ENCODE results near the gene FRS3. TPM values are rescaled to one million over a fixed set of nuclear protein-coding genes. Genes with fewer than 3 reads are reported as not detected.

FRS3 gene
- total and polyA plus RNA-seq, 2 of the 13 experiments (the other 11 are each of a cell fraction or from before 2014, with no cell fraction given): 3.0 to 7.4 TPM

DNA sequence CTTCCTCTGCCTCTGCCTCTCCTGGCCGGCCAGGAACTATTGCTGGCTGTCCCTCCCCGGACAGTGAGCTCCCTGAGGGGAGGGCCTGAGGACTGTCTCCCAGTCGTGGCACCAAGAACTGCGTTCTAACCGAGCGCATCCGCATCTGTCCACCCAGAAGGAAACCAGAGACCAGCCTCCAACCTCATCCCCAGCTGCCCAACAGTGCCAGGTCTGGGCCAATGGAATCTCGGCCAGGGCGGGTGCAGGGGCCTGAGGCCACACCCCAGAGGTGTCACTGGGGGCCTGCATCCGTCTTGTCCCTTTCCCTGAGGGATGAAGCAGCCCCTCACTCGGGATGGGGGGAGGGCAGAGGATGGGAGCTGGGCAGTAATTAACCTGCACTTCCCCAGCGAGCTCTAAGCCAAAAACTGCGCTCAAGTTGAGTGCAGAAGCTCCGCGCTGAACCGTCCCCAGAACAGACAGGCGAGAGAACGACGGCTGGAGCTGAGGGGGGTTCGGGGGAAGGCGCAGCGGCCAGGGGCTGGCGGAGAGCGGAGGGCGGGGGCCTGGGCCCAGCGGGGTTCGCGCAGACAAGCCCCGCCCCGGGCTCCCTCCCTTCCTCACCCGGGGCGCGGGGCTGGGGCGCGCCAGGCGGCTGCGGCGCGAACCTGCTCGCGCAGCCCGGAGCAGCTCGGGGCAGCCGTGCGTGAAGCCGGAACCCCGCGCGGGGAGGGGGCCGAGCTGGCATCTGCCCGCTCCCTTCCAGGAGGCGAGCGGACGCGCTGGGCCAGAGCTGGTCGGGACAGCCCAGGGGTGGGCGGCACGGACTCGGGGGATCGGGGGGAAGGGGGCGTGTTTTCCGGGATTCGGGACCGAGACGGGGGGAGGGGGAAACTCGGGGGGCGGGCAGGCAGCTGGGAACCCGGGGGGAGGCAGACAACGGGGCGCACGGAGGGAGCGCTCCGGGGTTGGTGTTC is 45.7 kb downstream of the FRS3 start (continued):
- TF ChIP-seq, protein P1, sequence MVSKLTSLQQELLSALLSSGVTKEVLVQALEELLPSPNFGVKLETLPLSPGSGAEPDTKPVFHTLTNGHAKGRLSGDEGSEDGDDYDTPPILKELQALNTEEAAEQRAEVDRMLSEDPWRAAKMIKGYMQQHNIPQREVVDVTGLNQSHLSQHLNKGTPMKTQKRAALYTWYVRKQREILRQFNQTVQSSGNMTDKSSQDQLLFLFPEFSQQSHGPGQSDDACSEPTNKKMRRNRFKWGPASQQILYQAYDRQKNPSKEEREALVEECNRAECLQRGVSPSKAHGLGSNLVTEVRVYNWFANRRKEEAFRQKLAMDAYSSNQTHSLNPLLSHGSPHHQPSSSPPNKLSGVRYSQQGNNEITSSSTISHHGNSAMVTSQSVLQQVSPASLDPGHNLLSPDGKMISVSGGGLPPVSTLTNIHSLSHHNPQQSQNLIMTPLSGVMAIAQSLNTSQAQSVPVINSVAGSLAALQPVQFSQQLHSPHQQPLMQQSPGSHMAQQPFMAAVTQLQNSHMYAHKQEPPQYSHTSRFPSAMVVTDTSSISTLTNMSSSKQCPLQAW (CRISPR knock-in tag; IDR thresholded peaks at IDR 0.05): peak; percentile 48; the same call in 1 of the 2 replicates
- TF ChIP-seq HES4 (CRISPR knock-in tag; IDR thresholded peaks at IDR 0.05; ENCODE audit: borderline replicate concordance) (peak; percentile 50; the same call in 1 of the 2 replicates), GPN1 (CRISPR knock-in tag; IDR thresholded peaks at IDR 0.05; ENCODE audit: borderline replicate concordance) (0 out of 2 replicates have a peak, but pooled peaks have one; percentile 8), ZNF703 (CRISPR knock-in tag; IDR thresholded peaks at IDR 0.05; ENCODE audit: borderline replicate concordance) (no peak), TGIF2 (CRISPR knock-in tag; IDR thresholded peaks at IDR 0.05) (0 out of 2 replicates have a peak, but pooled peaks have one; percentile 20), RBM39 (IDR thresholded peaks at IDR 0.05; ENCODE audit: low read depth, low read length, poor library complexity, severe bottlenecking) (peak; percentile 84), YEATS4 (CRISPR knock-in tag; IDR thresholded peaks at IDR 0.05; ENCODE audit: borderline replicate concordance) (peak; percentile 49; the same call in 1 of the 2 replicates), AGO2 (optimal IDR thresholded peaks at IDR 0.05; ENCODE audit: low read depth, low read length) (peak; percentile 75), ZNF230 (CRISPR knock-in tag; IDR thresholded peaks at IDR 0.05) (no peak; the same call in 1 of the 2 replicates), NR2F6 (IDR thresholded peaks at IDR 0.05) (no peak), NR2F6 (CRISPR knock-in tag; IDR thresholded peaks at IDR 0.05) (peak; percentile 13; the same call in 1 of the 2 replicates), PHF21A (CRISPR knock-in tag; IDR thresholded peaks at IDR 0.05) (0 out of 2 replicates have a peak, but pooled peaks have one; percentile 8), ZNF891 (CRISPR knock-in tag; IDR thresholded peaks at IDR 0.05) (0 out of 2 replicates have a peak, but pooled peaks have one; percentile 74), ZZZ3 (CRISPR knock-in tag; IDR thresholded peaks at IDR 0.05; ENCODE audit: borderline replicate concordance) (no peak)
- TF ChIP-seq, protein P2, sequence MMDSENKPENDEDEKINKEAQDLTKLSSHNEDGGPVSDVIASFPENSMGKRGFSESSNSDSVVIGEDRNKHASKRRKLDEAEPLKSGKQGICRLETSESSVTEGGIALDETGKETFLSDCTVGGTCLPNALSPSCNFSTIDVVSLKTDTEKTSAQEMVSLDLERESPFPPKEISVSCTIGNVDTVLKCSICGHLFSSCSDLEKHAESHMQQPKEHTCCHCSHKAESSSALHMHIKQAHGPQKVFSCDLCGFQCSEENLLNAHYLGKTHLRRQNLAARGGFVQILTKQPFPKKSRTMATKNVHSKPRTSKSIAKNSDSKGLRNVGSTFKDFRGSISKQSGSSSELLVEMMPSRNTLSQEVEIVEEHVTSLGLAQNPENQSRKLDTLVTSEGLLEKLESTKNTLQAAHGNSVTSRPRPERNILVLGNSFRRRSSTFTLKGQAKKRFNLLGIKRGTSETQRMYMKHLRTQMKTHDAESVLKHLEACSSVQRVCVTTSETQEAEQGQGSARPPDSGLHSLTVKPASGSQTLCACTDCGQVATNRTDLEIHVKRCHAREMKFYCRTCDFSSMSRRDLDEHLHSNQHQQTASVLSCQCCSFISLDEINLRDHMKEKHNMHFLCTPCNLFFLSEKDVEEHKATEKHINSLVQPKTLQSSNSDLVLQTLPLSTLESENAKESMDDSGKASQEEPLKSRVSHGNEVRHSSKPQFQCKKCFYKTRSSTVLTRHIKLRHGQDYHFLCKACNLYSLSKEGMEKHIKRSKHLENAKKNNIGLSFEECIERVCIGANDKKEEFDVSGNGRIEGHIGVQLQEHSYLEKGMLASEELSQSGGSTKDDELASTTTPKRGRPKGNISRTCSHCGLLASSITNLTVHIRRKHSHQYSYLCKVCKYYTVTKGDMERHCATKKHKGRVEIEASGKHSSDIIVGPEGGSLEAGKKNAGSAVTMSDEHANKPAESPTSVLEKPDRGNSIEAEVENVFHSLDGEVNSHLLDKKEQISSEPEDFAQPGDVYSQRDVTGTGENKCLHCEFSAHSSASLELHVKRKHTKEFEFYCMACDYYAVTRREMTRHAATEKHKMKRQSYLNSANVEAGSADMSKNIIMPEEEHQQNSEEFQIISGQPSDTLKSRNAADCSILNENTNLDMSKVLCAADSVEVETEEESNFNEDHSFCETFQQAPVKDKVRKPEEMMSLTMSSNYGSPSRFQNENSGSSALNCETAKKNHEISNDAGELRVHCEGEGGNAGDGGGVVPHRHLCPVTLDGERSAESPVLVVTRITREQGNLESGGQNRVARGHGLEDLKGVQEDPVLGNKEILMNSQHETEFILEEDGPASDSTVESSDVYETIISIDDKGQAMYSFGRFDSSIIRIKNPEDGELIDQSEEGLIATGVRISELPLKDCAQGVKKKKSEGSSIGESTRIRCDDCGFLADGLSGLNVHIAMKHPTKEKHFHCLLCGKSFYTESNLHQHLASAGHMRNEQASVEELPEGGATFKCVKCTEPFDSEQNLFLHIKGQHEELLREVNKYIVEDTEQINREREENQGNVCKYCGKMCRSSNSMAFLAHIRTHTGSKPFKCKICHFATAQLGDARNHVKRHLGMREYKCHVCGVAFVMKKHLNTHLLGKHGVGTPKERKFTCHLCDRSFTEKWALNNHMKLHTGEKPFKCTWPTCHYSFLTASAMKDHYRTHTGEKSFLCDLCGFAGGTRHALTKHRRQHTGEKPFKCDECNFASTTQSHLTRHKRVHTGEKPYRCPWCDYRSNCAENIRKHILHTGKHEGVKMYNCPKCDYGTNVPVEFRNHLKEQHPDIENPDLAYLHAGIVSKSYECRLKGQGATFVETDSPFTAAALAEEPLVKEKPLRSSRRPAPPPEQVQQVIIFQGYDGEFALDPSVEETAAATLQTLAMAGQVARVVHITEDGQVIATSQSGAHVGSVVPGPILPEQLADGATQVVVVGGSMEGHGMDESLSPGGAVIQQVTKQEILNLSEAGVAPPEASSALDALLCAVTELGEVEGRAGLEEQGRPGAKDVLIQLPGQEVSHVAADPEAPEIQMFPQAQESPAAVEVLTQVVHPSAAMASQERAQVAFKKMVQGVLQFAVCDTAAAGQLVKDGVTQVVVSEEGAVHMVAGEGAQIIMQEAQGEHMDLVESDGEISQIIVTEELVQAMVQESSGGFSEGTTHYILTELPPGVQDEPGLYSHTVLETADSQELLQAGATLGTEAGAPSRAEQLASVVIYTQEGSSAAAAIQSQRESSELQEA (CRISPR knock-in tag; IDR thresholded peaks at IDR 0.05; ENCODE audit: not compliant biosample characterization): peak; percentile 70
- TF ChIP-seq, protein P3, sequence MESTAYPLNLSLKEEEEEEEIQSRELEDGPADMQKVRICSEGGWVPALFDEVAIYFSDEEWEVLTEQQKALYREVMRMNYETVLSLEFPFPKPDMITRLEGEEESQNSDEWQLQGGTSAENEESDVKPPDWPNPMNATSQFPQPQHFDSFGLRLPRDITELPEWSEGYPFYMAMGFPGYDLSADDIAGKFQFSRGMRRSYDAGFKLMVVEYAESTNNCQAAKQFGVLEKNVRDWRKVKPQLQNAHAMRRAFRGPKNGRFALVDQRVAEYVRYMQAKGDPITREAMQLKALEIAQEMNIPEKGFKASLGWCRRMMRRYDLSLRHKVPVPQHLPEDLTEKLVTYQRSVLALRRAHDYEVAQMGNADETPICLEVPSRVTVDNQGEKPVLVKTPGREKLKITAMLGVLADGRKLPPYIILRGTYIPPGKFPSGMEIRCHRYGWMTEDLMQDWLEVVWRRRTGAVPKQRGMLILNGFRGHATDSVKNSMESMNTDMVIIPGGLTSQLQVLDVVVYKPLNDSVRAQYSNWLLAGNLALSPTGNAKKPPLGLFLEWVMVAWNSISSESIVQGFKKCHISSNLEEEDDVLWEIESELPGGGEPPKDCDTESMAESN (CRISPR knock-in tag; conservative IDR thresholded peaks at IDR 0.05): peak; percentile 98
